Esophagus muscularis mucosa (tissue), 3 donors: ENCODE results near the gene ROMO1.

Experiments
- POLR2A ChIP-seq: fragments of 450-650 bp; IDR thresholded peaks from one replicate; pipeline ENCODE4 v1.6.1; 2017; ENCODE audit warnings: antibody characterized with exemption, moderate library complexity, mild to moderate bottlenecking, low read depth
- TF ChIP-seq, protein P1 (sequence below), 3 experiments: fragments of 200-600 bp in 2 of 3; fragments of 450-650 bp in 1 of 3; sonication (generic) in 2 of 3; IDR thresholded peaks; one replicate each; pipeline ENCODE4 v1.5.1; 2017 to 2019; ENCODE audit warnings: antibody characterized with exemption in 3 of 3, mild to moderate bottlenecking in 2 of 3, moderate library complexity in 1 of 3

- TF ChIP-seq, protein P1, sequence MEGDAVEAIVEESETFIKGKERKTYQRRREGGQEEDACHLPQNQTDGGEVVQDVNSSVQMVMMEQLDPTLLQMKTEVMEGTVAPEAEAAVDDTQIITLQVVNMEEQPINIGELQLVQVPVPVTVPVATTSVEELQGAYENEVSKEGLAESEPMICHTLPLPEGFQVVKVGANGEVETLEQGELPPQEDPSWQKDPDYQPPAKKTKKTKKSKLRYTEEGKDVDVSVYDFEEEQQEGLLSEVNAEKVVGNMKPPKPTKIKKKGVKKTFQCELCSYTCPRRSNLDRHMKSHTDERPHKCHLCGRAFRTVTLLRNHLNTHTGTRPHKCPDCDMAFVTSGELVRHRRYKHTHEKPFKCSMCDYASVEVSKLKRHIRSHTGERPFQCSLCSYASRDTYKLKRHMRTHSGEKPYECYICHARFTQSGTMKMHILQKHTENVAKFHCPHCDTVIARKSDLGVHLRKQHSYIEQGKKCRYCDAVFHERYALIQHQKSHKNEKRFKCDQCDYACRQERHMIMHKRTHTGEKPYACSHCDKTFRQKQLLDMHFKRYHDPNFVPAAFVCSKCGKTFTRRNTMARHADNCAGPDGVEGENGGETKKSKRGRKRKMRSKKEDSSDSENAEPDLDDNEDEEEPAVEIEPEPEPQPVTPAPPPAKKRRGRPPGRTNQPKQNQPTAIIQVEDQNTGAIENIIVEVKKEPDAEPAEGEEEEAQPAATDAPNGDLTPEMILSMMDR (IDR thresholded peaks at IDR 0.05), result no peak
- no peak for TF ChIP-seq POLR2A
These were observed 14.9 kb downstream of the ROMO1 start for GRCh38 chr20:35714127-35714526.
